ENCODE measurements around the gene TMEM138. TPM values are rescaled to one million over a fixed set of nuclear protein-coding genes. Genes with fewer than 3 reads are reported as not detected.

The TMEM138 gene
- total RNA-seq, 4 donors from 2014 or later, result 12.0 to 81.5 (median 20.9) TPM

DNA sequence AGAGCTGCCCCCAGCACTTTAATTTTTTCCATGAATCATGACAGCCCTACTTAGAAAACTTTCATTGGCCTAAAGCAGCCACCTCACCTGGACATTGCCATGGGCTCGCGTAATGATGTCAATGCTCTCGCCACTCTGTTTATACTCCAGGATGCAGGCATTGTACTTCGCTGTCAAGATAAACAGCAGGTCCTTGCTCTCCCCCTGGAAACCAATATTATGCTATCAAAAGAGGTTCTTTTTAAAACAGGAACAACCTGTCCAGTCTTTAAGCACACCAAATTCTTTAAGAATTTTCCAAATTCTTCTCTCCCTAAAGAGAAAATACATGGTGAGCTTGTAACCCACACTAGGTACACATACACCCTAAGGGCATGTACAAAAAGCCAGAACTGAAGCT is 32.3 kb upstream of the TMEM138 start:
- H3K4me1 ChIP-seq, result peaks cover 0 to 12% of the 10 kb centered on the region in 2 donors
- intact Hi-C loops (cut with DNase I; ENCODE audit: low total_unique reads), result no loop called here
- H3K4me3 ChIP-seq, result no peak overlapping the region

GRCh38 chr11:61331651-61332050 is 30.5 kb upstream of the TMEM138 start:
- Histone ChIP-seq H3K36me3 (no peaks in the 10 kb centered on the region), H3K27ac (peak overlapping the region in 1 of 2 donors; percentile 86), H3K4me3 (peak overlapping the region; percentile 67 to 92), H3K27me3 (no peaks in the 10 kb centered on the region), H3K9me3 (no peaks in the 10 kb centered on the region), H3K4me1 (peaks cover 0 to 21% of the 10 kb centered on the region in 2 donors)
- TF ChIP-seq CTCF (IDR thresholded peaks at IDR 0.05) (no peak), POLR2A (IDR thresholded peaks at IDR 0.05) (no peak)
- intact Hi-C loops (cut with DNase I; ENCODE audit: low total_unique reads), result no loop called here
- no peak for DNase-seq

More for the DNA sequence above, 32.3 kb upstream of the TMEM138 start:
- no peaks in the 10 kb centered on the region for H3K9me3 ChIP-seq
- TF ChIP-seq CTCF (IDR thresholded peaks at IDR 0.05) (no peak), POLR2A (IDR thresholded peaks at IDR 0.05) (no peak)
- no peak for DNase-seq
- no peaks in the 10 kb centered on the region for H3K27me3 ChIP-seq
- no peaks in the 10 kb centered on the region for H3K36me3 ChIP-seq
- H3K27ac ChIP-seq, result no peak overlapping the region

DNA sequence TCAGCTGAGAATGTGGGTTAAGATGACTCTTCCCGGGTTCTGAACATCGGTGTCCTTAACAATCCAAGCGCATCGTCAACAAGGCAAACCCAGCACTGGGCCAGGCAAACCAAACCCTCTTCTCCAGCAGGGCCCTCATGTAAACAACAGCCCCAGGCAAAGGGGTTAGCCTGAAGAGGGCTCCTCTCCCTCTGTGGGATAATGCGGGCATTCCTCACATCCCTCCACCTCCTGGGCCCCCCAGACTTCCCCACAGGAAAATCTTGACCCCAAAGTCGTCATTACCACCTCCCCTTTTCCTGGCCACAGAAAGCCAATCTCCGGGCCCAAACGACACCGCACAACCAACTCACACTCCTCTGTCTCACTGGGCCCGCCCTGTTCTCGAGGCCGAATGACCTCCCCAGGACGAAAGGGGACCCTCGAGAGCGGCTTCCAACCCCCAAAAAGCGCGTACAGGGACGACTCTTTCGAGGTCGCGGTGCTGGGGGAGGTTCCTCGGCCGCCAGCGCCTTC is 29.8 kb upstream of the TMEM138 start:
- no peak for DNase-seq
- Histone ChIP-seq H3K4me3 (peak overlapping the region; percentile 67 to 92), H3K9me3 (no peaks in the 10 kb centered on the region), H3K27me3 (no peaks in the 10 kb centered on the region), H3K27ac (peak overlapping the region; percentile 86 to 93), H3K4me1 (peaks cover 0 to 21% of the 10 kb centered on the region in 2 donors), H3K36me3 (no peaks in the 10 kb centered on the region)
- intact Hi-C loops (cut with DNase I; ENCODE audit: low total_unique reads), result no loop called here
- TF ChIP-seq CTCF (IDR thresholded peaks at IDR 0.05) (no peak), POLR2A (IDR thresholded peaks at IDR 0.05) (no peak)

DNA sequence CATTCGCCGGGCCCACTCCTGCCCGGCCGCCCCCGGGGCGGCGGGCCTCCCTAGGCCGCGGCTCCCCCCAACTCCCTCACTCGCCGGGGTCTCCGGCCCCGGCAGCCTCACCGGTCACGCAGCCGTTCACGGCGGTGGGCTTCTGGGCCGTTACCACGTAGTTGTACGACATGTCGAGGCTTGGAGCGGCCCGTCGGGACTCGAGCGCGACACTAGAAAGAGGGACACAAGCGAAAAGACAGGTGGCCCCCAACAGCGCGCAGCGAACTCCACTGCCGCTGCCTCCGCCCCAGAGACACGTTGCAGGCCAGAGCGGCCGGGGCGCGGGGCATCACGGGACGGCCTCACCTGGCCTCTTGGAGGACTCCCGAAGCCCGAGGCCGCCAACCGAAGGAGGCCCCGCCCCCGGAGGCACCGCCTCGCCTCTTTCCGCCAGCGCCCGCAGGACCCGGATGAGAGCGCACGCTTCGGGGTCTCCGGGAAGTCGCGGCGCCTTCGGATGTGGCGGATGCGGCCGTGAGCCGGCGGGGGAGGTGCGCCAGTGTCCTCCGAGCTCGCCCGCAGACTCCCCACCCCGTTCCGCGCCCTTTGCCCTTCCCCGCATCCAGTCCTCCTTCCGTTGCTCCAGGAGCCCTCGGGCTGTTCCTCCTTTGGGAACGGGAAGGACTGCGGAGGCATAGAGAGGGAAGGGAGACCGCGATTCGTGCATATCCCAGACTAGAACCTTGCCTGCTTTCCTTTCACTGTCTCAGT is 29.2 kb upstream of the TMEM138 start, which contains the start of the genes DDB1 and TKFC:
DDB1 (minus strand) TSS at position 309 of the 753 bp plus-strand sequence; CDS start at position 172, 137 bp downstream.
TKFC (plus strand) TSS at position 432 of the 753 bp plus-strand sequence. CDS start 1,501 bp downstream, outside the sequence.
- peak; percentile 94 to 96 for DNase-seq
- Histone ChIP-seq H3K4me3 (peak within 1 kb of the TSS; percentile 67 to 92), H3K9me3 (no peaks in the 10 kb centered on the region), H3K4me1 (peaks cover 0 to 21% of the 10 kb centered on the region in 2 donors), H3K27me3 (no peaks in the 10 kb centered on the region), H3K36me3 (no peaks in the 10 kb centered on the region), H3K27ac (peak within 1 kb of the TSS; percentile 86 to 93)
- intact Hi-C loops (cut with DNase I; ENCODE audit: low total_unique reads), result no loop called here
- TF ChIP-seq CTCF (IDR thresholded peaks at IDR 0.05) (peak in 2 of 4 experiments; percentile 21 to 34), POLR2A (IDR thresholded peaks at IDR 0.05) (peak; percentile 82 to 87)

Measured in uterus (tissue), 4 donors.